ENCODE measurements around the gene CLCNKB. TPM values are rescaled to one million over a fixed set of nuclear protein-coding genes. Genes with fewer than 3 reads are reported as not detected.

CLCNKB gene
- total RNA-seq, 1 experiment from 2014 or later: 0.81 TPM

- no peak for TF ChIP-seq TCF7L2 (IDR thresholded peaks at IDR 0.05; ENCODE audit: borderline replicate concordance, extremely low read depth, insufficient read depth, insufficient read length)
These were observed 39.9 kb downstream of the CLCNKB start (continued) for GRCh38 chr1:16083486-16083885.

GRCh38 chr1:16085522-16085921 is 41.9 kb downstream of the CLCNKB start:
- Histone ChIP-seq H3K4me3 (replicated peaks in 1 of 2; ENCODE audit: low read depth in 1 of 2, low read length in 2 of 2) (no peak overlapping the region), H3K79me2 (ENCODE audit: insufficient read depth, low read length) (no peaks in the 10 kb centered on the region), H3K27ac (ENCODE audit: low read depth, low read length) (no peak overlapping the region), H4K20me1 (ENCODE audit: insufficient read depth) (no peaks in the 10 kb centered on the region), H2AFZ (ENCODE audit: low read depth, low read length, poor library complexity, severe bottlenecking) (no peak overlapping the region), H3K9me2 (ENCODE audit: insufficient read depth) (no peaks in the 10 kb centered on the region), H3K4me2 (ENCODE audit: low read length) (no peak overlapping the region), H3K4me1 (ENCODE audit: control insufficient read depth in 1 of 2, insufficient read depth in 2 of 2, low read length in 2 of 2) (peaks cover 3 to 21% of the 10 kb centered on the region in 2 experiments; a peak in 3 of 4 replicates), H3K27me3 (ENCODE audit: insufficient read depth, low read length) (no peaks in the 10 kb centered on the region), H3K9ac (ENCODE audit: low read length) (no peak overlapping the region), H3K36me3 (ENCODE audit: control insufficient read depth in 1 of 2, insufficient read depth in 2 of 2, low read length in 2 of 2) (no peaks in the 10 kb centered on the region), H3K9me3 (ENCODE audit: control insufficient read depth in 1 of 2, insufficient read depth in 1 of 2, low read depth in 1 of 2, low read length in 2 of 2) (no peaks in the 10 kb centered on the region)
- intact Hi-C loops (cut with micrococcal nuclease): no loop called here
- ChIA-PET RAD21 (ENCODE audit: low non-redundant PET in 1 of 2, low total read pairs in 2 of 2, uncharacterized antibody in 2 of 2, unreplicated experiment in 2 of 2) (no interaction called here), POLR2A (no interaction called here), CTCF (no interaction called here)
- TF ChIP-seq CBX3 (IDR thresholded peaks at IDR 0.05; ENCODE audit: low read depth) (no peak), ZNF274 (IDR thresholded peaks at IDR 0.05; ENCODE audit: low read depth, low read length) (no peak), SP1 (IDR thresholded peaks at IDR 0.05; ENCODE audit: low read depth) (no peak), TCF7L2 (IDR thresholded peaks at IDR 0.05; ENCODE audit: borderline replicate concordance, extremely low read depth, insufficient read depth, insufficient read length) (no peak), CEBPB (IDR thresholded peaks at IDR 0.05; ENCODE audit: low read depth) (no peak), EGR1 (IDR thresholded peaks at IDR 0.05; ENCODE audit: low read depth) (no peak), EZH2 (IDR thresholded peaks at IDR 0.05) (no peak), ZBTB33 (IDR thresholded peaks at IDR 0.05; ENCODE audit: extremely low read depth, insufficient replicate concordance, low read length) (no peak), POLR2AphosphoS5 (IDR thresholded peaks at IDR 0.05; ENCODE audit: low read depth, low read length) (no peak), EZH2phosphoT487 (IDR thresholded peaks at IDR 0.05; ENCODE audit: borderline replicate concordance) (no peak), JUND (IDR thresholded peaks at IDR 0.05) (no peak), POLR2A (IDR thresholded peaks at IDR 0.05; ENCODE audit: borderline replicate concordance, extremely low read depth, insufficient read depth, insufficient read length) (no peak), MAX (IDR thresholded peaks at IDR 0.05) (no peak), CTCF (IDR thresholded peaks at IDR 0.05 in 2 of 3, conservative IDR thresholded peaks at IDR 0.05 in 1 of 3; ENCODE audit: borderline replicate concordance in 1 of 3, insufficient read depth in 1 of 3, low read depth in 2 of 3, low read length in 2 of 3) (no peak), SIN3A (IDR thresholded peaks at IDR 0.05; ENCODE audit: low read depth) (no peak)
- ATAC-seq (no peak), DNase-seq (ENCODE audit: low read depth, low spot score) (no peak)
- BruUV-seq (replicated peaks): no TSS peak

All from HCT116 (cell line).